Gastrocnemius medialis (tissue), 4 donors: ENCODE data around the gene CD38.

Source experiments
- POLR2A ChIP-seq, 2 donors: fragments of 450-650 bp; IDR thresholded peaks; one replicate each; pipeline ENCODE4 v1.6.1; 2017; ENCODE audit warnings: antibody characterized with exemption in 2 of 2, mild to moderate bottlenecking in 2 of 2, moderate library complexity in 2 of 2
- TF ChIP-seq, protein P1 (sequence below), 5 experiments: fragments of 450-650 bp in 3 of 5; fragments of 200-600 bp in 2 of 5; sonication (generic) in 2 of 5; IDR thresholded peaks in 4 of 5; conservative IDR thresholded peaks in 1 of 5; 1 replicate in 4 of 5; 2 replicates in 1 of 5; pipeline ENCODE4 v1.5.1; 2016 to 2019; ENCODE audit warnings: antibody characterized with exemption in 5 of 5, mild to moderate bottlenecking in 3 of 5, moderate library complexity in 3 of 5

DNA sequence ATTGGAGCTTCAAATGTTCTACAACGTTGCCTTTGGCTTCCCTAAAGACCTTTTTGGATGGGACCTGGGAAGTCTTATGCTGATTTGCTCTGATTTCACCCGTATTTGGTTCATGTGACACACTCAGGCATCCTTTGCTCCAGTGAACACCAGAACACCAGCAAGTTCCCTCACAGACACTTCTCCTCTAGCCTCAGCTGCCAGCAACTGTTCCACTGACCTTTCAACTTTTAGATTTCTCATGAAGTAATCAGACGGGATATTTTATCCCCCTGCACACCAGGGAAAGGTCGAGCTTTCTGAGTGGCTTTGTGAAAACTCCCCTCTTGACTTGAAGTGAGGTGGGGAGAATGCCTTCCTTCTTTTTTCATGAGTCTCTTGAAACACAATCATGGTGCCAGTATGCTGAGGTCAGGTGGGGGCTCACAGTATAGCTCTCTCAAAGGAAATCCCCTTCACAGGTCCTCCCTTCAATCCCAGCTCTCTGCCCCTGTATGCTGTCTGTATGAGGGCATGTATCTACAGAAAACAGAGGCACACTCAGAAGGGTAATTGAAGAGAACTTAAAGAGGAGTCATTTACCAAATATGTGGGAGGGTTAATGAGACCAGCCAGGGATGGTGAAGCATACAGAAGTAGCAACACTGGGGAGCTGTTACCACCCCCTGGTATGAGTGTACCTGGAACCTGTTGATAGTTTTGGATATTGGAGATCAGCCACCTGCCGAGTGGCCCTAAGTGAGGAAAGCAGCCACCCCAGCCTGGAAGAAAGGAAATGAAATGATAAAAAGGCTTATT is 97.7 kb downstream of the CD38 start:
- no peak for TF ChIP-seq POLR2A (IDR thresholded peaks at IDR 0.05)
- TF ChIP-seq, protein P1, sequence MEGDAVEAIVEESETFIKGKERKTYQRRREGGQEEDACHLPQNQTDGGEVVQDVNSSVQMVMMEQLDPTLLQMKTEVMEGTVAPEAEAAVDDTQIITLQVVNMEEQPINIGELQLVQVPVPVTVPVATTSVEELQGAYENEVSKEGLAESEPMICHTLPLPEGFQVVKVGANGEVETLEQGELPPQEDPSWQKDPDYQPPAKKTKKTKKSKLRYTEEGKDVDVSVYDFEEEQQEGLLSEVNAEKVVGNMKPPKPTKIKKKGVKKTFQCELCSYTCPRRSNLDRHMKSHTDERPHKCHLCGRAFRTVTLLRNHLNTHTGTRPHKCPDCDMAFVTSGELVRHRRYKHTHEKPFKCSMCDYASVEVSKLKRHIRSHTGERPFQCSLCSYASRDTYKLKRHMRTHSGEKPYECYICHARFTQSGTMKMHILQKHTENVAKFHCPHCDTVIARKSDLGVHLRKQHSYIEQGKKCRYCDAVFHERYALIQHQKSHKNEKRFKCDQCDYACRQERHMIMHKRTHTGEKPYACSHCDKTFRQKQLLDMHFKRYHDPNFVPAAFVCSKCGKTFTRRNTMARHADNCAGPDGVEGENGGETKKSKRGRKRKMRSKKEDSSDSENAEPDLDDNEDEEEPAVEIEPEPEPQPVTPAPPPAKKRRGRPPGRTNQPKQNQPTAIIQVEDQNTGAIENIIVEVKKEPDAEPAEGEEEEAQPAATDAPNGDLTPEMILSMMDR (IDR thresholded peaks at IDR 0.05 in 4 of 5, conservative IDR thresholded peaks at IDR 0.05 in 1 of 5) = no peak
